Hepatocyte (in vitro differentiated cells): ENCODE data around the gene KCNQ1.

Source experiments
- CTCF ChIP-seq: fragments of 200-600 bp; sonication (generic); IDR thresholded peaks from 2 replicates; pipeline ENCODE4 v1.5.1; 2016; ENCODE audit warnings: antibody characterized with exemption, mild to moderate bottlenecking; ENCODE audit not compliant: poor library complexity
- EZH2 ChIP-seq: fragments of 200-600 bp; sonication (generic); IDR thresholded peaks from 2 replicates; pipeline ENCODE4 v1.6.1; 2016; ENCODE audit warnings: antibody characterized with exemption, mild to moderate bottlenecking, borderline replicate concordance

DNA sequence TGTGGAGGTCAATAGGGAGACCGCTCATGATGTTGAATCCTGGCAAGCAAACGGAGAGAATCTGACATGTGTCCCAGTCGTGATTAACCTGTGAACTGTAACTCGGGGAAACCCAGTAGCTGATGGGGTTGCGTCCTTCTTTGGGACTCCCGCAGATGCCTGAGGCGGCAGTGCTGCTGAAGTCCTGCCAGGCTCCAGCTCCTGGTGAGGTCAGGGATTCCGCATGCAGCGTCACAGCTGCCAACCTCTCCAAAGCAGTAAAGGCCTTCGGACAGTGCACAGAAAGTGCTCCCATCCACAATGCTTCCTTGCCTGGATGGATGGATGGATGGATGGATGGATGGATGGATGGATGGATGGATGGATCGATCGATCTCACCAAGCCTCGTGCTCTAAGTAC, 13.5 kb downstream of the KCNQ1 start:
- TF ChIP-seq CTCF (no peak), EZH2 (no peak)
